ENCODE results near the gene TAMALIN.

Gene TAMALIN

GRCh38 chr12:52037248-52037861 lies 30.6 kb downstream of the TAMALIN start:
- peak; percentile 49 for DNase-seq

GRCh38 chr12:52038447-52038846 lies 31.7 kb downstream of the TAMALIN start:
- no peak for DNase-seq

- no peak for DNase-seq
Measured at GRCh38 chr12:52041035-52041434, 34.3 kb downstream of the TAMALIN start.

- DNase-seq: no peak
Measured at GRCh38 chr12:52041695-52042123, 35.0 kb downstream of the TAMALIN start.

- DNase-seq: no peak
Measured at GRCh38 chr12:52042706-52043385, 36.1 kb downstream of the TAMALIN start.

- DNase-seq: no peak
Measured at GRCh38 chr12:52043386-52044212, 36.9 kb downstream of the TAMALIN start.

GRCh38 chr12:52044292-52044983 lies 37.7 kb downstream of the TAMALIN start:
- DNase-seq: peak; percentile 71

- no peak for DNase-seq
Measured at GRCh38 chr12:52045794-52046199, 39.1 kb downstream of the TAMALIN start.

GRCh38 chr12:52046859-52047258 lies 40.1 kb downstream of the TAMALIN start:
- DNase-seq: no peak

GRCh38 chr12:52049286-52049685 lies 42.5 kb downstream of the TAMALIN start:
- DNase-seq: no peak

- no peak for DNase-seq
Measured at GRCh38 chr12:52049688-52050087, 42.9 kb downstream of the TAMALIN start.

- DNase-seq: no peak
Measured at GRCh38 chr12:52050116-52050757, 43.5 kb downstream of the TAMALIN start.

GRCh38 chr12:52050758-52051541 lies 44.2 kb downstream of the TAMALIN start, which contains the start of gene NR4A1:
Gene NR4A1, plus strand, starts transcription at chr12:52051442. Its CDS starts 2,887 bp downstream, at chr12:52054329.
- peak; percentile 95 for DNase-seq

- DNase-seq: no peak
Measured at GRCh38 chr12:52052468-52053186, 45.9 kb downstream of the TAMALIN start.

- no peak for DNase-seq
Measured at GRCh38 chr12:52053536-52054209, 46.9 kb downstream of the TAMALIN start.

GRCh38 chr12:52054231-52054832 lies 47.6 kb downstream of the TAMALIN start:
- no peak for DNase-seq

- no peak for DNase-seq
Measured at GRCh38 chr12:52054833-52055730, 48.3 kb downstream of the TAMALIN start.

Measured in fibroblast of skin of right quadriceps (primary cell).